ENCODE results near the gene CORT.
"Not testable (repeated sequence)": the region's sequence is repeated elsewhere in the genome, so short reads cannot be mapped to it uniquely, and the experiment has no call there.

DNA sequence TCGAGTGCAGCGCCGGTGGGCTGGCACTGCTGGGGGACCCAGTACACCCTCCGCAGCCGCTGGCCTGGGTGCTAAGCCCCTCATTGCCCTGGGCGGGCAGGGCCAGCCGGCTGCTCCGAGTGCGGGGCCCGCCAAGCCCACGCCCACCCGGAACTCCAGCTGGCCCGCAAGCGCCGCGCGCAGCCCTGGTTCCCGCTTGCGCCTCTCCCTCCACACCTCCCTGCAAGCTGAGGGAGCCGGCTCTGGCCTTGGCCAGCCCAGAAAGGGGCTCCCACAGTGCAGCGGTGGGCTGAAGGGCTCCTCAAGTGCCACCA lies 23.3 kb upstream of the CORT start:
- TF ChIP-seq, protein P1, sequence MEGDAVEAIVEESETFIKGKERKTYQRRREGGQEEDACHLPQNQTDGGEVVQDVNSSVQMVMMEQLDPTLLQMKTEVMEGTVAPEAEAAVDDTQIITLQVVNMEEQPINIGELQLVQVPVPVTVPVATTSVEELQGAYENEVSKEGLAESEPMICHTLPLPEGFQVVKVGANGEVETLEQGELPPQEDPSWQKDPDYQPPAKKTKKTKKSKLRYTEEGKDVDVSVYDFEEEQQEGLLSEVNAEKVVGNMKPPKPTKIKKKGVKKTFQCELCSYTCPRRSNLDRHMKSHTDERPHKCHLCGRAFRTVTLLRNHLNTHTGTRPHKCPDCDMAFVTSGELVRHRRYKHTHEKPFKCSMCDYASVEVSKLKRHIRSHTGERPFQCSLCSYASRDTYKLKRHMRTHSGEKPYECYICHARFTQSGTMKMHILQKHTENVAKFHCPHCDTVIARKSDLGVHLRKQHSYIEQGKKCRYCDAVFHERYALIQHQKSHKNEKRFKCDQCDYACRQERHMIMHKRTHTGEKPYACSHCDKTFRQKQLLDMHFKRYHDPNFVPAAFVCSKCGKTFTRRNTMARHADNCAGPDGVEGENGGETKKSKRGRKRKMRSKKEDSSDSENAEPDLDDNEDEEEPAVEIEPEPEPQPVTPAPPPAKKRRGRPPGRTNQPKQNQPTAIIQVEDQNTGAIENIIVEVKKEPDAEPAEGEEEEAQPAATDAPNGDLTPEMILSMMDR (IDR thresholded peaks at IDR 0.05): not testable (repeated sequence)
- not testable (repeated sequence) for TF ChIP-seq POLR2A (IDR thresholded peaks at IDR 0.05)
